WTC11 (cell line): ENCODE results near the gene PRSS23. TPM values are rescaled to one million over a fixed set of nuclear protein-coding genes. Genes with fewer than 3 reads are reported as not detected.
A peak's percentile ranks its signal among the peaks of the same experiment; 100 is the strongest.

Source experiments
- ATAC-seq: fragments of 200-7000 bp; cut with Tn5 transposase; 2 replicates; pipeline ENCODE4 v1.10.0; 2021; ENCODE audit warnings: mild to moderate bottlenecking, moderate library complexity
- CTCF ChIA-PET: fragments of 300-600 bp; sonication (Branson Sonifier 250); formaldehyde crosslinking; loops from one replicate; lab custom pipeline; 2021; ENCODE audit warnings: antibody characterized with exemption; lab: Charles Lee
- POLR2A ChIA-PET: fragments of 350-600 bp; sonication (Branson Sonifier 250); formaldehyde crosslinking; loops from one replicate; lab custom pipeline; 2021; ENCODE audit warnings: antibody characterized with exemption; lab: Charles Lee
- DNase-seq: peaks from one replicate; pipeline ENCODE4 v3.0.0; 2021; ENCODE audit warnings: low spot score
- H3K27ac Mint-ChIP-seq: 2 replicates; pipeline ENCODE4 v1.8.0; 2021; ENCODE audit warnings: mixed read lengths
- H3K27me3 Mint-ChIP-seq: 2 replicates; pipeline ENCODE4 v1.8.0; 2021; ENCODE audit warnings: low read depth, mild to moderate bottlenecking, moderate library complexity, mixed read lengths
- H3K36me3 Mint-ChIP-seq: 2 replicates; pipeline ENCODE4 v1.8.0; 2021; ENCODE audit warnings: mixed read lengths
- H3K4me1 Mint-ChIP-seq: 2 replicates; pipeline ENCODE4 v1.8.0; 2022; ENCODE audit warnings: mixed read lengths
- H3K4me3 Mint-ChIP-seq: 2 replicates; pipeline ENCODE4 v1.8.0; 2021; ENCODE audit warnings: mild to moderate bottlenecking, moderate library complexity, mixed read lengths
- H3K9me3 Mint-ChIP-seq: 2 replicates; pipeline ENCODE4 v1.8.0; 2021; ENCODE audit warnings: mixed read lengths
- AFF4 ChIP-seq: sonication (generic); formaldehyde crosslinking; IDR thresholded peaks from 2 replicates; pipeline ENCODE4 v1.8.1; 2023; ENCODE audit warnings: mild to moderate bottlenecking, missing genetic modification reagents, borderline replicate concordance
- CREM ChIP-seq: sonication (generic); formaldehyde crosslinking; IDR thresholded peaks from 2 replicates; pipeline ENCODE4 v1.8.1; 2022; ENCODE audit warnings: mild to moderate bottlenecking, missing genetic modification reagents, moderate library complexity
- EMX1 ChIP-seq: fragments of 250-450 bp; sonication (Bioruptor Pico); IDR thresholded peaks from 2 replicates; pipeline ENCODE4 v1.8.0; 2021; ENCODE audit warnings: mild to moderate bottlenecking
- ERG ChIP-seq: fragments of 250-450 bp; sonication (Bioruptor Pico); IDR thresholded peaks from 2 replicates; pipeline ENCODE4 v1.8.0; 2021; ENCODE audit warnings: mild to moderate bottlenecking
- ESRRA ChIP-seq: sonication (generic); formaldehyde crosslinking; IDR thresholded peaks from 2 replicates; pipeline ENCODE4 v1.8.1; 2022; ENCODE audit warnings: mild to moderate bottlenecking, missing genetic modification reagents, borderline replicate concordance
- SMAD4 ChIP-seq: sonication (generic); formaldehyde crosslinking; IDR thresholded peaks from 2 replicates; pipeline ENCODE4 v1.8.0; 2022; ENCODE audit warnings: mild to moderate bottlenecking, missing genetic modification reagents
- SP1 ChIP-seq: sonication (generic); formaldehyde crosslinking; conservative IDR thresholded peaks from 2 replicates; pipeline ENCODE4 v1.8.1; 2022; ENCODE audit warnings: missing genetic modification reagents
- TEAD1 ChIP-seq: sonication (generic); formaldehyde crosslinking; IDR thresholded peaks from 2 replicates; pipeline ENCODE4 v1.8.0; 2022; ENCODE audit warnings: mild to moderate bottlenecking, missing genetic modification reagents
- TEAD4 ChIP-seq: sonication (generic); formaldehyde crosslinking; IDR thresholded peaks from 2 replicates; pipeline ENCODE4 v1.8.0; 2022; ENCODE audit warnings: mild to moderate bottlenecking, missing genetic modification reagents
- ZMAT4 ChIP-seq: fragments of 250-450 bp; sonication (Bioruptor Pico); IDR thresholded peaks from 2 replicates; pipeline ENCODE4 v1.9.0; 2021; ENCODE audit warnings: mild to moderate bottlenecking
- ZNF317 ChIP-seq: sonication (generic); formaldehyde crosslinking; IDR thresholded peaks from 2 replicates; pipeline ENCODE4 v1.8.1; 2023; ENCODE audit warnings: low read depth, mild to moderate bottlenecking, moderate library complexity, missing genetic modification reagents, borderline replicate concordance
- ZNF396 ChIP-seq: fragments of 250-450 bp; sonication (Bioruptor Pico); IDR thresholded peaks from 2 replicates; pipeline ENCODE4 v1.8.0; 2021; ENCODE audit warnings: mild to moderate bottlenecking, moderate library complexity, borderline replicate concordance
- ZNF425 ChIP-seq: fragments of 250-450 bp; sonication (Bioruptor Pico); conservative IDR thresholded peaks from 2 replicates; pipeline ENCODE4 v1.9.0; 2021; ENCODE audit warnings: mild to moderate bottlenecking
- ZNF512 ChIP-seq: sonication (generic); formaldehyde crosslinking; IDR thresholded peaks from 2 replicates; pipeline ENCODE4 v1.8.1; 2022; ENCODE audit warnings: missing genetic modification reagents, borderline replicate concordance
- total RNA-seq: library from RNA; stranded (reverse); gene quantifications from 3 replicates; pipeline ENCODE4 v1.2.3, GENCODE V29; 2021
- TF ChIP-seq, protein P1 (sequence below): sonication (generic); formaldehyde crosslinking; IDR thresholded peaks from 2 replicates; pipeline ENCODE4 v1.8.1; 2023; ENCODE audit warnings: mild to moderate bottlenecking, missing genetic modification reagents
- TF ChIP-seq, protein P2 (sequence below): fragments of 250-450 bp; sonication (Bioruptor Pico); IDR thresholded peaks from 2 replicates; pipeline ENCODE4 v1.9.0; 2021; ENCODE audit warnings: mild to moderate bottlenecking, borderline replicate concordance
- TF ChIP-seq, protein P3 (sequence below): sonication (generic); formaldehyde crosslinking; IDR thresholded peaks from 2 replicates; pipeline ENCODE4 v1.8.1; 2022; ENCODE audit warnings: low read depth, mild to moderate bottlenecking, moderate library complexity, missing genetic modification reagents, borderline replicate concordance

The PRSS23 gene
- total RNA-seq, 1 experiment from 2014 or later: 4.2 TPM

DNA sequence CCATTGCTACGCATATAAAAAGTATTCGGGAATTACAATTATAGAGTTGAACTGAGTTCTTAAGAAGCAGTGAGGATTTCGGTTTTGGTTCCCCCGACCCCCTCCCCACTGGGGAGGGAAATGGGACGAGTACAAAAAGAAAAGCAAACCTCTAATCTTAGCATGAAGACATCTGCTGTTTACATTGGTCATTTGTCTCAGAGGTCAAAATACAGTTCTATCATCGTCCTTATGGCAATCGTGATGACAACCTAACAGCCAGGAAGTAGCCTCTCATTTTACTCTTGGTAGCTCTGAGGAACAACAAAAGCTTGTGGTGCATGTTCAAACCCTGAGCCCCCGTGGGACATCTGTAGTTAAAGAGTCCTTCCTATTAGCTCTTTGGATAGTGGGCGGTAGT lies 3.2 kb upstream of the PRSS23 start:
- H3K36me3 Mint-ChIP-seq: no peaks in the 10 kb centered on the region
- TF ChIP-seq SP1 (CRISPR knock-in tag) (no peak), ERG (CRISPR knock-in tag) (no peak), CREM (CRISPR knock-in tag) (no peak), ZMAT4 (no peak), SMAD4 (CRISPR knock-in tag) (no peak), ZNF396 (no peak), ZNF425 (CRISPR knock-in tag) (no peak), ESRRA (CRISPR knock-in tag) (no peak), ZNF317 (CRISPR knock-in tag) (no peak), TEAD1 (CRISPR knock-in tag) (no peak), ZNF512 (CRISPR knock-in tag) (no peak), EMX1 (CRISPR knock-in tag) (no peak)
- TF ChIP-seq, protein P1, sequence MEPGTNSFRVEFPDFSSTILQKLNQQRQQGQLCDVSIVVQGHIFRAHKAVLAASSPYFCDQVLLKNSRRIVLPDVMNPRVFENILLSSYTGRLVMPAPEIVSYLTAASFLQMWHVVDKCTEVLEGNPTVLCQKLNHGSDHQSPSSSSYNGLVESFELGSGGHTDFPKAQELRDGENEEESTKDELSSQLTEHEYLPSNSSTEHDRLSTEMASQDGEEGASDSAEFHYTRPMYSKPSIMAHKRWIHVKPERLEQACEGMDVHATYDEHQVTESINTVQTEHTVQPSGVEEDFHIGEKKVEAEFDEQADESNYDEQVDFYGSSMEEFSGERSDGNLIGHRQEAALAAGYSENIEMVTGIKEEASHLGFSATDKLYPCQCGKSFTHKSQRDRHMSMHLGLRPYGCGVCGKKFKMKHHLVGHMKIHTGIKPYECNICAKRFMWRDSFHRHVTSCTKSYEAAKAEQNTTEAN (CRISPR knock-in tag): no peak
- TF ChIP-seq, protein P2, sequence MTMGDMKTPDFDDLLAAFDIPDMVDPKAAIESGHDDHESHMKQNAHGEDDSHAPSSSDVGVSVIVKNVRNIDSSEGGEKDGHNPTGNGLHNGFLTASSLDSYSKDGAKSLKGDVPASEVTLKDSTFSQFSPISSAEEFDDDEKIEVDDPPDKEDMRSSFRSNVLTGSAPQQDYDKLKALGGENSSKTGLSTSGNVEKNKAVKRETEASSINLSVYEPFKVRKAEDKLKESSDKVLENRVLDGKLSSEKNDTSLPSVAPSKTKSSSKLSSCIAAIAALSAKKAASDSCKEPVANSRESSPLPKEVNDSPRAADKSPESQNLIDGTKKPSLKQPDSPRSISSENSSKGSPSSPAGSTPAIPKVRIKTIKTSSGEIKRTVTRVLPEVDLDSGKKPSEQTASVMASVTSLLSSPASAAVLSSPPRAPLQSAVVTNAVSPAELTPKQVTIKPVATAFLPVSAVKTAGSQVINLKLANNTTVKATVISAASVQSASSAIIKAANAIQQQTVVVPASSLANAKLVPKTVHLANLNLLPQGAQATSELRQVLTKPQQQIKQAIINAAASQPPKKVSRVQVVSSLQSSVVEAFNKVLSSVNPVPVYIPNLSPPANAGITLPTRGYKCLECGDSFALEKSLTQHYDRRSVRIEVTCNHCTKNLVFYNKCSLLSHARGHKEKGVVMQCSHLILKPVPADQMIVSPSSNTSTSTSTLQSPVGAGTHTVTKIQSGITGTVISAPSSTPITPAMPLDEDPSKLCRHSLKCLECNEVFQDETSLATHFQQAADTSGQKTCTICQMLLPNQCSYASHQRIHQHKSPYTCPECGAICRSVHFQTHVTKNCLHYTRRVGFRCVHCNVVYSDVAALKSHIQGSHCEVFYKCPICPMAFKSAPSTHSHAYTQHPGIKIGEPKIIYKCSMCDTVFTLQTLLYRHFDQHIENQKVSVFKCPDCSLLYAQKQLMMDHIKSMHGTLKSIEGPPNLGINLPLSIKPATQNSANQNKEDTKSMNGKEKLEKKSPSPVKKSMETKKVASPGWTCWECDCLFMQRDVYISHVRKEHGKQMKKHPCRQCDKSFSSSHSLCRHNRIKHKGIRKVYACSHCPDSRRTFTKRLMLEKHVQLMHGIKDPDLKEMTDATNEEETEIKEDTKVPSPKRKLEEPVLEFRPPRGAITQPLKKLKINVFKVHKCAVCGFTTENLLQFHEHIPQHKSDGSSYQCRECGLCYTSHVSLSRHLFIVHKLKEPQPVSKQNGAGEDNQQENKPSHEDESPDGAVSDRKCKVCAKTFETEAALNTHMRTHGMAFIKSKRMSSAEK: no peak
- POLR2A ChIA-PET: no interaction called here
- peaks cover 14% of the 10 kb centered on the region for H3K4me1 Mint-ChIP-seq
- H3K27me3 Mint-ChIP-seq: peaks cover 34% of the 10 kb centered on the region
- H3K27ac Mint-ChIP-seq: no peak overlapping the region
- H3K9me3 Mint-ChIP-seq: no peaks in the 10 kb centered on the region
- DNase-seq (no peak), ATAC-seq (no peak)
- CTCF ChIA-PET: no interaction called here
- no peak overlapping the region for H3K4me3 Mint-ChIP-seq

DNA sequence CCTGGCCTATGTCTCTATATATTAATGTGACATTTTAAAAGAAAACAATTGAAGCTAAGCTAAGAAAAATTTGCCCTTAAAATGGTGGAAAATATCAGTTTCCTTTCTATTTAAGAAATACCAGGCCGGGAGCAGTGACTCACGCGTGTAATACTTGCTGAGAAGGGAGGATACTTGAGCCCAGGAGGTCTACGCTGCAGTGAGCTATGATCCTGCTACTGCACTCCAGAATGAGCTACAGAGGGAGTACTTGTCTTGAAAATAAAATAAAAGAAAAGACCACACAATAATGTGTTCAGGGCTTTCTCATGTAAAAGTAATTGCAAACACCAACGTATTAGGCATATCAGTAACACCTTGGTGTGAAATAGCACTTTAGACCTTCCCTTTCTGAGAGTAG lies 1.4 kb upstream of the PRSS23 start:
- ATAC-seq: no peak
- POLR2A ChIA-PET: no interaction called here
- TF ChIP-seq TEAD1 (CRISPR knock-in tag) (no peak), TEAD4 (no peak), AFF4 (no peak)
- TF ChIP-seq, protein P3, sequence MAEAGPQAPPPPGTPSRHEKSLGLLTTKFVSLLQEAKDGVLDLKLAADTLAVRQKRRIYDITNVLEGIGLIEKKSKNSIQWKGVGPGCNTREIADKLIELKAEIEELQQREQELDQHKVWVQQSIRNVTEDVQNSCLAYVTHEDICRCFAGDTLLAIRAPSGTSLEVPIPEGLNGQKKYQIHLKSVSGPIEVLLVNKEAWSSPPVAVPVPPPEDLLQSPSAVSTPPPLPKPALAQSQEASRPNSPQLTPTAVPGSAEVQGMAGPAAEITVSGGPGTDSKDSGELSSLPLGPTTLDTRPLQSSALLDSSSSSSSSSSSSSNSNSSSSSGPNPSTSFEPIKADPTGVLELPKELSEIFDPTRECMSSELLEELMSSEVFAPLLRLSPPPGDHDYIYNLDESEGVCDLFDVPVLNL (CRISPR knock-in tag): no peak

More for the DNA sequence above, 1.4 kb upstream of the PRSS23 start:
- DNase-seq: no peak
- peaks cover 39% of the 10 kb centered on the region for H3K27me3 Mint-ChIP-seq
- no peaks in the 10 kb centered on the region for H3K36me3 Mint-ChIP-seq
- no peak overlapping the region for H3K27ac Mint-ChIP-seq
- no peaks in the 10 kb centered on the region for H3K9me3 Mint-ChIP-seq
- CTCF ChIA-PET: interaction anchor here (0.6 to 5.5 kb wide), 8 partner anchors 13 to 341 kb away, joined by 3 to 30 read pairs (median 4); no protein-coding TSS in a partner anchor
- peak overlapping the region; percentile 68; the same call in 1 of the 2 replicates for H3K4me3 Mint-ChIP-seq
- peaks cover 21% of the 10 kb centered on the region for H3K4me1 Mint-ChIP-seq
